HUES64 (cell line): ENCODE results near the gene ALKBH5.

Experiments used
- H3K27ac ChIP-seq: 2 replicates; pipeline ENCODE4 v1.7.0; 2013; ENCODE audit warnings: low read depth, low read length, inconsistent platforms
- H3K27me3 ChIP-seq: 2 replicates; pipeline ENCODE4 v1.6.1; 2013; ENCODE audit warnings: mild to moderate bottlenecking, low read length; ENCODE audit not compliant: insufficient read depth
- H3K36me3 ChIP-seq: 2 replicates; pipeline ENCODE4 v1.6.1; 2013; ENCODE audit warnings: mild to moderate bottlenecking, low read length; ENCODE audit not compliant: insufficient read depth
- H3K4me1 ChIP-seq: 2 replicates; pipeline ENCODE4 v1.6.1; 2013; ENCODE audit warnings: mild to moderate bottlenecking, low read length, moderate library complexity; ENCODE audit not compliant: insufficient read depth
- H3K4me3 ChIP-seq: 2 replicates; pipeline ENCODE4 v1.5.1; 2013; ENCODE audit warnings: mild to moderate bottlenecking, low read length, moderate library complexity
- H3K9ac ChIP-seq: 2 replicates; pipeline ENCODE4 v1.6.1; 2013; ENCODE audit warnings: mild to moderate bottlenecking, low read depth, low read length
- H3K9me3 ChIP-seq: 2 replicates; pipeline ENCODE4 v1.6.1; 2013; ENCODE audit warnings: low read depth, low read length; ENCODE audit not compliant: insufficient read depth
- WGBS: fragments of 150-250, 120-280 bp; methylation state at CpG from one replicate; pipeline ENCODE4 v1.1.7; 2013; ENCODE audit warnings: missing lambda C conversion rate; 5-methylcytosine and 5-hydroxymethylcytosine counted together

The ALKBH5 gene

GRCh38 chr17:18144261-18144660 lies 39.4 kb upstream of the ALKBH5 start:
- Histone ChIP-seq H3K27ac (no peak overlapping the region), H3K36me3 (no peaks in the 10 kb centered on the region), H3K9ac (no peak overlapping the region), H3K4me1 (peaks cover 8% of the 10 kb centered on the region; the same call in 1 of the 2 replicates), H3K9me3 (no peaks in the 10 kb centered on the region), H3K27me3 (no peaks in the 10 kb centered on the region), H3K4me3 (no peak overlapping the region)
- 89% methylated on average over 4 of the region's 4 CpGs for WGBS

DNA sequence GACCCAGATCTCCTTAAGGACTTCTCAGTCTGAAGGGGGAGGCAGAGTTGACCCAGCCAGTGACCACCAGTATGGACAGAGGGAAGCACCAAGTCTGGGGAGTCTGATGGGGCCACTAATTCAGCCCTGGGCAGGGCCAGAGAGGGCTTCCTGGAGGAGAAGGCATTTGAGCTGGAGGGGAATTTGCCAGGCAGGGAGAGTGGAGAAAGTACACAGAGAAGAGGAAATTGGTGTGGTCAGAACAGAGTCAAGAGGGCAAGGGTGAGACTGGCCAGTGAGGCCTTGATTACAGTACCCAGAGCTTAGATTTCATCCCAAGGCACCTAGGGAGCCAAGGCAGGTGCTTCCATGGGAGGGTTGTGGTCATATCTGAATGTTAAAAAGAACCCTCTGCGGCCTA lies 38.8 kb upstream of the ALKBH5 start:
- Histone ChIP-seq H3K36me3 (no peaks in the 10 kb centered on the region), H3K27ac (no peak overlapping the region), H3K9ac (no peak overlapping the region), H3K27me3 (no peaks in the 10 kb centered on the region), H3K4me1 (peaks cover 8% of the 10 kb centered on the region; the same call in 1 of the 2 replicates), H3K4me3 (no peak overlapping the region), H3K9me3 (no peaks in the 10 kb centered on the region)
- 89% methylated on average over 1 of the region's 1 CpG for WGBS

GRCh38 chr17:18145811-18146210 lies 37.8 kb upstream of the ALKBH5 start:
- 91% methylated on average over 13 of the region's 13 CpGs for WGBS
- Histone ChIP-seq H3K4me3 (no peak overlapping the region), H3K36me3 (no peaks in the 10 kb centered on the region), H3K9me3 (no peaks in the 10 kb centered on the region), H3K4me1 (peaks cover 8% of the 10 kb centered on the region; the same call in 1 of the 2 replicates), H3K9ac (no peak overlapping the region), H3K27me3 (no peaks in the 10 kb centered on the region), H3K27ac (no peak overlapping the region)

- 96% methylated on average over 2 of the region's 2 CpGs for WGBS
- peaks cover 8% of the 10 kb centered on the region; the same call in 1 of the 2 replicates for H3K4me1 ChIP-seq
- H3K9ac ChIP-seq: no peak overlapping the region
- H3K36me3 ChIP-seq: no peaks in the 10 kb centered on the region
- H3K4me3 ChIP-seq: no peak overlapping the region
- no peaks in the 10 kb centered on the region for H3K9me3 ChIP-seq
- H3K27ac ChIP-seq: no peak overlapping the region
- no peaks in the 10 kb centered on the region for H3K27me3 ChIP-seq
These were observed 37.4 kb upstream of the ALKBH5 start for GRCh38 chr17:18146259-18146658.

- no peaks in the 10 kb centered on the region for H3K36me3 ChIP-seq
- no peak overlapping the region for H3K4me3 ChIP-seq
- no peaks in the 10 kb centered on the region for H3K9me3 ChIP-seq
- 82% methylated on average over 3 of the region's 3 CpGs for whole genome bisulfite sequencing
- H3K27me3 ChIP-seq: no peaks in the 10 kb centered on the region
- no peak overlapping the region for H3K9ac ChIP-seq
- H3K4me1 ChIP-seq: peaks cover 8% of the 10 kb centered on the region; the same call in 1 of the 2 replicates
- H3K27ac ChIP-seq: no peak overlapping the region
These were observed 36.6 kb upstream of the ALKBH5 start for GRCh38 chr17:18146980-18147379.

DNA sequence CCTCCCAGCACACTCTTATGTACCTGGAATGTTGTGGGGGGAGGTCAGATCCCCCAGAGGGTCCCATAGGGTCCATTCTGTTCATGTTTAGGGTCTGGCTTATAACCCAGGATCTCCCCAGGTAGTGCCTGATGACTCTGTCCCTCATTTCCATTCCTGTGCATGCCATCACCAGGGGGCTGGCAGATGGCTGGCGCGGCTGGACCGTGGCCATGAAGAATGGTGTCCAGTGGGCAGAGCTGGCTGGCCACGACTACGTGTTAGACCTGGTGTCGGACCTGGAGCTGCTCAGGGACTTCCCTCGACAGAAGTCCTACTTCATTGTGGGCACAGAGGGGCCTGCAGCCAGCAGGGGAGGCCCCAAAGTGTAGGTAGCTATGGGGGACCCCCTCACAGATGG lies 35.0 kb upstream of the ALKBH5 start:
- 94% methylated on average over 7 of the region's 7 CpGs for WGBS
- H3K27ac ChIP-seq: no peak overlapping the region

GRCh38 chr17:18151290-18151689 lies 32.3 kb upstream of the ALKBH5 start:
- WGBS: 90% methylated on average over 8 of the region's 9 CpGs
- H3K36me3 ChIP-seq: no peaks in the 10 kb centered on the region

More for the DNA sequence above, 35.0 kb upstream of the ALKBH5 start:
- Histone ChIP-seq H3K4me3 (no peak overlapping the region), H3K9ac (no peak overlapping the region), H3K27me3 (no peaks in the 10 kb centered on the region), H3K36me3 (no peaks in the 10 kb centered on the region), H3K9me3 (no peaks in the 10 kb centered on the region), H3K4me1 (peaks cover 8% of the 10 kb centered on the region; the same call in 1 of the 2 replicates)

DNA sequence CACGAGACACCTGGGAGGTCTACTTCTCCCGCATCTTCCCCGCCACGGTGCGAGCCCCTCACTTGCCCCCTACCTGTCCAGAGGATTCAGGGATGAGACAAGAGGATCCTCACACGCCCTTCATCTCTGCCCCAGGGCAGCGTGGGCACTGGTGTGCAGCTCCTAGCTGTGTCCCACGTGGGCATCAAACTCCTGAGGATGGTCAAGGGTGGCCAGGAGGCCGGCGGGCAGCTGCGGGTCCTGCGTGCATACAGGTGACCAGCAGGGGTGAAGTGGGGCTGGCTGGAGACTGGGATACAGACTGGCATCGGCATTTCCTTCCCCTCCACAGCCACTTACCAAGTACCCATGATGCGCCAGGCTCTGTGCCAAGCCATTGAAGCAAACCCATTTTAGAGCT lies 28.4 kb upstream of the ALKBH5 start:
- 89% methylated on average over 14 of the region's 14 CpGs for WGBS
- no peaks in the 10 kb centered on the region for H3K36me3 ChIP-seq
- no peaks in the 10 kb centered on the region for H3K27me3 ChIP-seq
- peaks cover 10% of the 10 kb centered on the region; the same call in 1 of the 2 replicates for H3K4me1 ChIP-seq
- no peaks in the 10 kb centered on the region for H3K9me3 ChIP-seq
- no peak overlapping the region for H3K9ac ChIP-seq
- no peak overlapping the region for H3K4me3 ChIP-seq
- no peak overlapping the region for H3K27ac ChIP-seq

More at GRCh38 chr17:18151290-18151689, 32.3 kb upstream of the ALKBH5 start:
- no peaks in the 10 kb centered on the region for H3K27me3 ChIP-seq
- H3K9ac ChIP-seq: no peak overlapping the region
- H3K4me3 ChIP-seq: no peak overlapping the region
- no peak overlapping the region for H3K27ac ChIP-seq
- no peaks in the 10 kb centered on the region for H3K9me3 ChIP-seq
- peaks cover 10% of the 10 kb centered on the region; the same call in 1 of the 2 replicates for H3K4me1 ChIP-seq

- Histone ChIP-seq H3K4me1 (peaks cover 10% of the 10 kb centered on the region; the same call in 1 of the 2 replicates), H3K27me3 (no peaks in the 10 kb centered on the region), H3K36me3 (no peaks in the 10 kb centered on the region), H3K27ac (no peak overlapping the region), H3K9me3 (no peaks in the 10 kb centered on the region), H3K9ac (no peak overlapping the region), H3K4me3 (no peak overlapping the region)
- 85% methylated on average over 8 of the region's 8 CpGs for WGBS
These were observed 27.3 kb upstream of the ALKBH5 start for GRCh38 chr17:18156171-18156975.

DNA sequence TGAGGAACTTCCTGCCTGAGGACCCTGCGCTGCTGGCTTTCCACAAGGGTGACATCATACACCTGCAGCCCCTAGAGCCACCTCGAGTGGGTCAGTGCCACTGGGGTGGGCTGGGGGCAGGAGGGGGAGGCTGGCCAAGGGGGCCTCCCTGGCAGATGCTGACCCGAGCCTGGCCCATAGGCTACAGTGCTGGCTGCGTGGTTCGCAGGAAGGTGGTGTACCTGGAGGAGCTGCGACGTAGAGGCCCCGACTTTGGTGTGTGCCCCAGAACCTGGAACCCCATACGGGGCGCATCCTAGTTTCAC lies 26.7 kb upstream of the ALKBH5 start:
- no peaks in the 10 kb centered on the region for H3K36me3 ChIP-seq
- H3K27ac ChIP-seq: no peak overlapping the region
- no peak overlapping the region for H3K4me3 ChIP-seq
- 93% methylated on average over 10 of the region's 10 CpGs for WGBS
- H3K9ac ChIP-seq: no peak overlapping the region
- peaks cover 10% of the 10 kb centered on the region; the same call in 1 of the 2 replicates for H3K4me1 ChIP-seq
- no peaks in the 10 kb centered on the region for H3K27me3 ChIP-seq
- no peaks in the 10 kb centered on the region for H3K9me3 ChIP-seq

DNA sequence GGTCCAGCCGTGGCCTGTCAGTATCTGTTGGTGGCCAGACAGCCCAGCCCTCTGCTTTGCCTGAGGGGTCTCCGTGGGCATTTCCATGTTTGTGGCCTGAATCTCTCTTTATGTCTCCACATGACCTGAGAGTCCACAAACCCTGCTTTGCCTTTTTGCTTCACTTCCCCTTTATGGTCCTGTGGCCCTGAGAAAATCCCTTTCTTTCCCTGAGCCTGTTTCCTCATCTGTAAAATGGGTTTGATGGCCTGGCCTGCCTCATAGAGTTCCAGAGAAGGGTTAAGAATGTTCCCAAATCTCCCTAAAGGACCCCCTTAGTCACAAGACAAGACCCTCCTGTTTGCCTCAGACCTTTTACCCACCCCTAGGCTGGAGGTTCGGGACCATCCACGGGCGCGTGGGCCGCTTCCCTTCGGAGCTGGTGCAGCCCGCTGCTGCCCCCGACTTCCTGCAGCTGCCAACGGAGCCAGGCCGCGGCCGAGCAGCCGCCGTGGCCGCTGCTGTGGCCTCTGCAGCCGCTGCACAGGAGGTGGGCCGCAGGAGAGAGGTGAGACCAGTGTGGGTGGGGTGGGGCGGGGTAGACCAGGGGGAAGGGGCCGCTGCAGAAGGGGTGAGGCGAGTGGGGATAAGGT lies 26.2 kb upstream of the ALKBH5 start:
- H3K4me1 ChIP-seq: peaks cover 10% of the 10 kb centered on the region; the same call in 1 of the 2 replicates
- no peak overlapping the region for H3K9ac ChIP-seq
- no peaks in the 10 kb centered on the region for H3K27me3 ChIP-seq
- H3K9me3 ChIP-seq: no peaks in the 10 kb centered on the region
- 83% methylated on average over 22 of the region's 22 CpGs for WGBS
- H3K36me3 ChIP-seq: no peaks in the 10 kb centered on the region
- peak overlapping the region; percentile 60; the same call in 1 of the 2 replicates for H3K4me3 ChIP-seq
- no peak overlapping the region for H3K27ac ChIP-seq
